HG03571 (cell line): Measurements from ENCODE around the gene ZFP36L1.

ENCODE experiments used
- ATAC-seq: cut with Tn5 transposase; IDR thresholded peaks from one replicate; pipeline ENCODE4 v1.9.1; 2021; ENCODE audit not compliant: unreplicated experiment

Gene ZFP36L1

DNA sequence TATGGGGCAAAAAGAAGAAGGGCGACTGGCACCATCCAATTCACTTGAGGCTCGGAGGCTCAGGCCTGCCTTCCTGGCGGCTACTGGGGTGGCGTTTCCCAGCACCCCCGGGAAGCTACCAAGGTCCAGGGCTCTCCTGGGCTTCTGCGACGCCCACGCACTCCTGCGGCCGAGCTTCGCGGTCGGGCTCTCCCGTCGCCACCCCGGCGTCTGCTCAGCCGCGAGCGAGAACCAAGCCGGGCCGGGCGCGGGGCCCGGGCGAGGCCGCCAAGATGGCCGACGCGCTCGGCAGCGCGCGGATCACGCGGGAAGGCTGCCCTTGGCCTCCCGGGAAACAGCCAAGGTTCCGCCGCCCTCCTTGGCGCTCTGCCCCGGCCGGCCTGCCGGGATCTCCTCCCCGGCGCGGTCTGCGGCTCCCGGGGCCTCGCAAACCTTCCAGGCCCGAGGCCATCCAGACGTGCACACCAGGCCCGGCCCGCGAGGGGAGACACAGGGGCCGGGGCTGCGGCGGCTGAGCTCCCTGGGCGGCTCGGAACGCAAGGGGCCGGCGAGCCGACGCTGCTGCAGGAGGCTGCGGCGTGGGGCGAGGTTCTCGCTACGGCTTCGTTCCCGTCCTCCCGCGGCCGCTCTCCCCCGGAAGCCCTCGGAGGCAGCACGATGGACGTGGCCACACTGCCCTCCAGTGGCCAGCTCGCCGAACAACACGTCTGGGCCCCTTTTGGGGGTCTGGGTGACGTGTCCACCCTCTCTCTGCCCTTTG is 23.5 kb upstream of the ZFP36L1 start:
- ATAC-seq: peak; percentile 31

DNA sequence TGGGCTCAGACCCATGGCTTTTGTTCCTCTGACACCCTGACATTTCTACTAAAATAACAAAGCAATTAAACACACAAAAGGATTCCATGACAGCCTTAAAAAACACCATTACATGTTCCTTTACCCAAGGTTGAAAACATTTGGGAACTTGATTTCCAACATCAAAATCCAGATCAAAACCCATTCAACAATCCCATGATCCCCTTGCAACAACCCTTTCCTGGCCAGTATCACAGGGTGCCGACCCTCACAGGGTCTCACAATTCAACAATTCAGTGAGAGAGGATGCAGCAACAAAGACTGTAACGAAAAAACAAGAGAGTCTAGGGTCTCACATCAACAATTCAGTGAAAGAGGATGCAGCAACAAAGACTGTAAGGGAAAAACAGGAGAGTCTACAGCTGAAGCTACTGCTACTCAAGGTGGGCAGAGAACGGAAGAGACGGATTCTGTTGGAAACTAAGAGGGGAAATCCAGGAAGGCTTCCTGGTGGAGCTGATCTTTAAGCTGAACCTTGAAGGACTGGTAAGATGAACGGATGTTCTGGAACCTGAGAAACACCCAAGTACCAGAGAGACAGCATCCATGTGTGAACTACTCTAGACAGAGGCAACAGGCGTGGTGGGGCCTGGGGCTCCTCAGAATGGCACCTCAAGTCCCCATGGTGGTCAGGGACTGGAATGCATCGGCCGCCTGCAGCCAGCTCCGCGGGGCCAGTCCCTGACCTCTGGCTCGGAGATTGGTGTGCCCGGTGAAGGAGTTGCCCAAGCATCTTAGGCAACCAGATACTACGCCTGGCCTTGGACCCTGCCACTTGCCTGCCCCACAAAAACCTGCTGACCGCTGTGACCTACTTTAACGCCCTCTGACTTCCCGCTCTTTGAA is 22.7 kb upstream of the ZFP36L1 start:
- ATAC-seq: no peak

DNA sequence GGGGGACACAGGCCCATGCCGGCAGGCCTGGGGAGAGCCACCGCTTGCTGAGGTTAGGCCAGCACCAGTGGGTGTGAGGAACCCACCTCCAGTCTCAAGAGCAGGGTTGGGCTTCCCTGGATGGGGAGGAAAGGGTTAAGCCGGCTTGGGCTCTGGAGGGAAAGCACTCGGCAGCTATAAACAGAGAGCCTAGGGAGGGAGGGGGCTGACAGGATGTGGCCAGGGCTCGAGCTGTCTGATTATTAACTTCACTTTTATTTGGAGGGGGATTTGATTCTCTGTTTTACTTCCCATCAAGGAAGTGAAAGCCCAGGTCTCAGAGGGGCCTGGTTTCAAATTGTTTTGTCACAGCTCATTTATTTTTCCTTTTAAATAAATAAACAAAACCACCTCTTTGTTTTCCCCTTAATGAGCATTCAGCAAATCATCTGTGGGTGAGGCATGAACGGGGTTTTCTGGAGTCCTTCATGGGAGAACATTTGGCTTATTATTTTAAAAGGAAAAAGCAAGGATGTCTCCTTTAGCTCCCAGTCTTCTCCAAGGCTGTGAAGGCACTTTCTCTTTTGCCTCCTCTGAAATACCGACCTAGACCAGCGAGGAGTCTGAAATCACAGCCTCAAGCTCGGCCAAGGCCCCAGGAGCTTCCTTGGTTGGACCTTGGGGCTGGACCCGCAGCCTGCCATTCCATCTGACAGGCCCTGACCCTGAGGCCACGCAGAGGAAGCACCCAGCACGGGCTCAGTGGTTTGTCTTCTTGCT is 21.9 kb upstream of the ZFP36L1 start:
- peak; percentile 38 for ATAC-seq

DNA sequence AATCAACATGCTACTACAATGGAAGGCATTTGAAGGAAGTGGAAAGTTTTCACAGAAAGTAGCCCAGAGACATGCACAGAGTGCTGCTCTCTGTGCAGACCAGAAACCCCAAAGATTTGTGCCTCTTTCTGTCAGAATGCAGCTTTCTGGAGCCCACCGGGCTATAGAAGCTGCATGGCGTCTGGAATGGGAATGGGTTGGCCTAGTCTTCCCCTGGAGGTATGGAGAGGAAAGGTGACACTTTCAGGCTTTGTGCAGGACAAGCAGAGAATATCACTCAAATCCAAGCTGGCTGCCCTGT is 21.3 kb upstream of the ZFP36L1 start:
- ATAC-seq: no peak

DNA sequence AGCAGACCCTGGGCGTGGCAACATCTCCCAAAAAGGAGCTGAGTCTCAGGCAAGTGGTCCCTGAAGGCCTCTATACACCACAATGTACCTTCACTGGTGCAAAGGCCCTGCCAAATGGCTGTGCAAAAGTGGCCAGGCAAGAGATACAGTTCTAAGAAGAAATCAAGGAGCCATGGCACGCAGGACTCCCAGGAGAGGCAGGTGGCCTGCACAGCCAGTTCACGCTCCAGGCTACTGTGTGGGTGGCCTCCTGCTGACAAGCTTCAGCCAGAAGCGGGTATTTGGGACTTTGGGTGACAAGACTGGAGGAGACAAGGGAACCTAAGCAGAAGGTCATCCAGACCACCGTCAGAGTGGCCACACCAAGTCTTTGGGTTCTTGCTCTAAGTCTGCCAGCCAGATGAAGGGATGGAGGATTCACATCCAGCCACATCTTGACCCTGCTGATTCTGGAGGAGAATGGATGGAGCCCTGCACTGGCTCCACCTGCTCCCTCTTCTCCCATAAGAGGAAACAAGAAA is 20.5 kb upstream of the ZFP36L1 start:
- no peak for ATAC-seq

DNA sequence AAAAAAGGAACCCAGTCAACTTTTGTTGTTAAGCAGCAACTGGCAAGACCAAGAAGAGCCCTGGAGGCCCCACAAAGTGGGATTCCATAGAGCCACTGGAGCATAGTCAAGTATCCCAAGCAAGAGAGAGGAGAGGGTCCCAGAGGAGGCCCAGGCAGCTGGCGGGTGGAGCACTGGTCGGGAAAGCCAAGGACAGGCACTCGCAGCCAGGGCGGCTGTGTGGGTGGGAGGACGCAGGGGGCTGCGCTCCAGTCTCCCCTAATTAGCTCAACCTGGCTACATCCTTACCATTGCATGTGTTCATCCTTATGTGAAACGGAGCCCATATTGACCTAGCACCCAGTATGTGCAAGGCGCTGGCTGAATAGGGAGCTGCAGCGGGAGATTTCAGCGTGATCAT is 18.3 kb upstream of the ZFP36L1 start:
- no peak for ATAC-seq

DNA sequence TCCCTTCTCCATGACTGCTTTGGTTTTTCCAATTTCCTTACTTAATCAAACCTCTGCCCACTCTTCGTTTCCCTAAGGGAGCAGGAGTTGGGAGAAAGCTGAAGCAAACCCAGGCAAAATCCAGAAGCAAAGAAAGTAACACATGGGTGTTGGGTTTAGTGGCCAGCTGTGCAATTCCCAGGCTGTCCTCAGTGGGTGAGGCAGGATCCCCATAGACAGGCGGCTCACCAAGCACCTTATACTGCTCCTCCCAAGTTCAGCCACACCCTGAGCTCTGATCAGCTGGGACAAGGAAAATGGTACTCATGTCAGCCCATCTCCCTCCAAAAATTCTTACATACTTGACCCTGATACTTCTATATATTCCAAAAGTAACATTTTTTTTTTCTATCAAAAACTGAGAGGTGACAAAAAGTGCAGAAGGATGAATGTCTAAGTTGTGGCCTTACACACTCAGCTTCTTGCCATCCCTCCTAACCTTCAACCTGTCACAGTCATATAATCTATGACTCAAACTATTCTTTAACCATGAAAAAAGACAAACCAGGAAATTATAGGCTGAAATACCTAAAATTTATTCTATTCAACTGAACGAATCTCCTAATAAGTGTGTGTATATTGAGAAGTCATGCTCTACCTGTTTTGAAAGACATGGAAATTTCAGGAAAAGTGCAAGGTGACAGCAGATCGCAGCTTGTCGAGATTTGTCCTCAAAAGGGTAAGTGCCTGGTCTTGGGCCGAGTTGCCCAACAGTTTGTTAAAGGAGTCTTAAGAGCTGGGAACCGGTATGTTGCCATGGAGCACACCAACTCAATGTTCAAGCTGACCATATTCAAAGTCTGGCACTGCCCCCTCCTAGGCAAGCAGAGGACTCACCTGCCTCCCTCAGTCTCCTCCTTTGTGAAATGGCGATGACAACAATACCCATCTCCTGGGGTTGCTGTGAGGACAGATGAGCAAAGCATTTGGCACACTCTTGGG is 17.6 kb upstream of the ZFP36L1 start:
- no peak for ATAC-seq

DNA sequence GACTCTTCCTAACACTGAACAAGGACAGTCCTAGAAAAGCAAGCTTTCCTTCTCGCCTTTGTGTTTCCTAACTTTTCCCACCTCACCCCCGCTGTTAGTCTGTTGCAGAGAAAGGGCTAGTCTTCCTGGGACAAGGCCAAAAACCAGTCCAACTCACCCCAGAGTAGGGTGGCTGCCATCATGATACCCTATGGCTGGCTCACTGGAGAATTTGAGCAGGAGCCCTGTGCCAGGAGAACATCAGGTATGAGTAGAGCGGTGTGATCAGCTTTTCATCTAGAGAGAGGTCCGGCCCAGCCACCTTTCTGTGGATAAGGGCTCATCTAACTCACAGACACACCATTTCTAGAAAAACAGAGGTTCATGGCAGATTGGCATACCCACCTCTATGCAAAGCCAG is 16.7 kb upstream of the ZFP36L1 start:
- ATAC-seq: no peak

DNA sequence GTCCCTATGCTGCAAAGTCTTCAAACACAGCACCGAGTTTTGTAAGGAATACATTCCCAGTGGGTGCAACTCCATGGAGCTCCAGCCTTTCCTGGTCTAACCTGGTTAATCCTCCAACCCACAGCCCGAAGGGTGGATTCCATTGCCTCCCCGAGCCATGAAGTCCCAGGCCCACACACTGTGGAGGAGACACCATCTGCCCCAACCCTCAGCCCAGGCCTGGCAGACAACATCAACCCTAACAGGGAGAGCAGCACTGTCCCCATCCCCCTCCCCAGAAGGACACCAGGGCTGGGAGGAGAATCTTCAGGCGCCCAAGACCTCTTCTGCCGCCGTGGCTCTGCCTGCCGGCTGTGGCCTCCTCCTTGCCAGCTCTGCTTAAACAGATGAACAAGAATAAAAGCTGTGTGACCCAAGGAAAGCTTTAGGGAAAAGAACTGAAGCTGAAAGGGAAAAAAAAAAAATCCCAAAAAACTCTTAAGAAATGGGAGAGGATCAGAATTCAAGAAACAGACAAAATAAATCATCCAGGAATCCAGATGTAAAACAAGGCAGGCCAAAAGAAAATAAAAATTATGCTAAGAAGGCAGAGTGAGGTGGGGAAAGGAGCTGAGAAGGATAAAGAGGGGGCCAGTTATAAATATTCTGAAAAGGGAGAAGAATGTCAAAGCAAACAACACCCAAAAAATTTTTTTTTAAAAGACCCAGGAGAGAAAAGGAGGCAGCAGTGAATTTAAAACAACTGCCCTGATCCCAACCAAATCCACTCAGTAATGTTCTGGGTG is 16.0 kb upstream of the ZFP36L1 start:
- ATAC-seq: no peak

DNA sequence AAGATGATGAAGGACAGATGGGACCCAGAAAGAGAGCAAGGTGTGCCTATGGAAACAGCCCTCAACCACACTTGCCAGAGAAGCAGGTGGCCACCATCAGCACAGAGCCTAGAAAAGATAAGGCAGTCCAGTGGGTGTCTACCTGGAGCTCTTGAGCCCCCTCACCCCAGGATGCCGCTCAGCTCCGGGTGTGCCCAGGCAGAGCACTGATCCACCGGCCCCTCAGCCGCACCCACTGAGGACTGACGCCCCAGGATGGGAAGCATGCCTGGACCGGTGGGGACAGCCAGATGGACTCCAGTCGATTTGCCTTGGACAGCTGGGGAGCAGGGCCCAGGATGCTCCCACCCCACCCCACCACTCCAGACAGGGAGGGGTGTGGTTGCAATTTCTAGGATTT is 15.1 kb upstream of the ZFP36L1 start:
- ATAC-seq: no peak

DNA sequence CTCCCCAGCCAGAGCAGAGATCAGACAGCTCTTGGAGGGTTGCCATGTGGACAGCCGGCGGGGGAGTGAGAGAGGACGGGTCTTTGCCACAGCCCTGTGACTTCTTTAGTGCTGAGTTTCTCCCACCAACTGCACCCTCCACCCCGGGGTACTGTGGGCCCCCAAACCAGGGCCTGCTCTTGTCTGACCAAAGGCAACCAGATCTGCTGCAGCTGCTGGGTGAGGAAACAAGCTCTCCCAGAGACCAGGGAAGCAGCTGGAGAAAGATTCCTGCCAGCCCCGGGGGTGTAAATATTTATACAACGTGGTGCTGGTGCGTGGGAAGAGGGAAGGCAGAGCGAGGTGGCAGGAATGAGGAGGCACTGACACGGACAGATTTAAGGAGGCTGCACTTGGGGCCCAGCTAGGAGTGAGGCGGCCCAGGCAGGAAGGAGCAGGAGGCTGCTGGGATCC is 14.3 kb upstream of the ZFP36L1 start:
- ATAC-seq: peak; percentile 20

DNA sequence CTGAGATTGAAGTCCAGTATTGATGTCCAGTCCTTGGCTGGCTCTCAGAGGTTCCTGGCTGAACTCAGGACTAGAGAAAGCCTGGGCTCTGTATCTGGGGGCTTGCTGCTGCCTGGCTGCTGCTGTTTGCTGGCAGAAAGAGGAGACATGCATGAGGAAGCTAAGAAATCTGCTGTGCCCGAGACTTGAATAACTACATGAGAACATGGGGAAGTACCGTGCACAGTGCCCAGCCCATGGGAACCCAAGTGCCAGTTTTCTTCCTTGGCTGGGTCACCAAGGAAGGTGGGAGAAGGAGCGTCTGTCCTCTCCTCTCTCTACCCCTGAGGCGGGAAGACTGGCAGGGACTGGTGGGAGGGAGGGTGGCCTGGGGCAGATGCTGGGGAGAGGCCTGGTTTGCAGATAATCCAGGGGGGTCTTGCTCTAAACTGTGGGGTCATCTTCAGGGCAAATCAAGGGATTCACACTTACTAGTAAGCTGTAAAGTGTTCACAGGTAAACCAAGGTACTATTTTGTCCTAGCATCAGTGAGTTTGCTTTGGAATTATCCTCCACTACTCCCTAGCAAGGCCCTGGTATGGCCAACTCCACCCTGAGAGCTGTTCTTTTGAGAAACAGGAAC is 13.8 kb upstream of the ZFP36L1 start:
- ATAC-seq: peak; percentile 50

DNA sequence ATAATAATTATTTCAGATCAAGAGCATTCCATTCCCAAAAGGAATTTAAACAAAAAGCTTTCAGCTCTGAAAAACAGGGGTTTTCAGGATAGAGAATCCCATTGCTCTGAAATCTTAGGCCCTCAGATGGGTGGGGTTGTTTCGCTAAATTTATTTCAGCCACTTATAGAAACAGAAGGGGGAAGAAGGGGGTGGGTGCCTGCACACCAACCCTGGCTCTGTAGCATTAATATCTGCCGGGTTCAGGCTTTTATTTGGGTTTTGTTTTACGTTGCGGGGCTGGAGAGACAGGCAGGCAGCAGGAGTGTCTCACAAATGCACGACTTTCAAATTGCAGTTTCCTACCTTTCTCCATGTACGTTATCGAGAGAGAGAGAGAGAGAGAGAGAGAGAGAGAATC is 12.5 kb upstream of the ZFP36L1 start:
- no peak for ATAC-seq

DNA sequence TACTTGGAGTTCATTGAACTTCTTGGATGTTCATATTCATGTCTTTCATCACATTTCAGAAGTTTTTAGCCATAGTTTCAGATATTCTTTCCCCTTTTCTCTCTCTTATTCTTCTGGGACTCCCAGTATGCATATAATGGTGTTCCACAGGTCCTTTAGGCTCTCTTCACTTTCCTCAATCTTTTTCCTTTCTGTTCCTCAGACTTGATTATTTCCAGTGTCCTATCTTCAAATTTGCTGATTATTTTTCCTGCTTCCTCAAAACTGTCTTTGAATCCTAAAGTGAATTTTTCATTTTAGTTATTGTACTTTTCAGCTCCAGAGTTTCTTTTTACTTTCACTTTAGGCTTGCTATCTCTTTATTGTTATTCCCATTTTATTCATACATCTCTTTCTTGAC is 8.8 kb upstream of the ZFP36L1 start:
- no peak for ATAC-seq

DNA sequence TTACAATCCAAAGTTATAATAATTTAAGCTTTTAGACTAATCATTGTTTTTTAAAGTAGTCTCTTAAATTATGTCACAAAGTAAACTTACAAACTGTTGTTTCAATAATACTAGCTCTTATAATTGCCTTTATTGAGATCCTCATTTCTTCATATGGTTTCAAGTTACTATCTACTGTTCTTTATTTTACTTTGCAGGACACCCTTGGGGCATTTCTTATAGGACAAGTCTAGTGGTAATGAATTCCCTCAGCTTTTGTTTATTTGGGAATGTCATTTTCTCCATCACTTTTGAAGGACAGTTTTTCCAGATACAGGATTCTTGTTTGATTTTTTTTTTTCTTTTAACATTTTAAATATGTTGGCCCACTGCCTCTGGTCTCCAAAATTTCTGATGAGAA is 8.1 kb upstream of the ZFP36L1 start:
- ATAC-seq: no peak

DNA sequence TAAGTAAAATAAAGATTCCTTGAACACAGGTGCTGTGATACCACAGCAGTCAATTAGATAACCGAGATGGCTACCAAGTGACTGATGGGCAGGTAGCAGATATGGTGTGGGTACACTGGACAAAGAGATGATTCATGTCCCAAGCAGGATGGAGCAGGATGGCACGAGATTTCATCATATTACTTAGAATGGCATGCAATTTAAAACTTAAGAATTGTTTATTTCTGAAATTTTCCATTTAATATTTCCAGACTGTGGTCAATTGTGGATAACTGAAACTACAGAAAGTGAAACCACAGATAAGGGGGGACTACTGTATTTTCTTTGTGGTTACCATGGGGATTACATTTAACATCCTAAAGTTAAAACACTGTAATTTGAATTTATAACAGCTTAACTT is 7.5 kb upstream of the ZFP36L1 start:
- no peak for ATAC-seq

DNA sequence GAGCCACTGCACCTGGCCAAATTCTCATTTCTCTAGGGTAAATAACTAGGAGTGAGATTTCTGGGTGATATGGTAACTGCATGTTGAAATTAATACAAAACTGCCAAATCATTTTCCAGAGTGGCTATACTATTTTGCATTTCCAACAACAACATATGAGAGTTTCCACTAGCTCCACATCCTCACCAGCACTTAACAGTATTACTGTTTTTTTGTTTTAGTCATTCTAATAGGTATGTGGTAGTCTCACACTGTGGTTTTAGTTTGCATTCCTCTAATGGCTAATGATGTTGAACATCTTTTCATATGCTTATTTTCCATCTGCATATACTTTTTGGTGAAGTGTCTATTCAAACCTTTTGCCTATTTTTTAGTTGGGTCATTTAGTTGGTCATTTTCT is 5.8 kb upstream of the ZFP36L1 start:
- ATAC-seq: no peak

DNA sequence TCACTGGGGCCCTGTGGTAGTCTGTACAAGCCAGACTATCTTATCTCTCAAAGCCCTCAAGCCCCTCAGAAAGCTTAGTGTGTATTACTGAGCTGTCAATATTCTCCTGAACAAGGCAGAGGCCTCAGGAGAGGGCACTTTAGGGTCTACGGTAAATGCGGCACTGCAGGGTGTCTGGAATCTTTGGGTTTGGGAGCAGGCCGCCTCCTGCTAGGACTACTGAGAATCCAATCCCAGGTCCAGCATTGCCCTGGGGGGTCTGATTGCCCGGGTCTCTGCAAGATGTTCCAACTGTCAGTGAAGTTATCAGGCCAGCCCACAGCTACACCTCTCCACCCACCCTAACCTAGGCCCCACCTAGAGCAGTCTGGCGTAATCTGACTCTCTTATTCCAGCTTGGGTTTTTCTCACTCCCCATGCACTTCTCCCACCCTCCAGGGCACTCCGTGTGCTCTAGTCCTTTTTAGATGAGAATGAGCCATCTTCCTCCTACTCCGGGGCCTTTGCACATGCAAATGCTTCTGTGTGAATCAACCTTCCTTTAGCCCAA is 4.3 kb upstream of the ZFP36L1 start:
- ATAC-seq: no peak
